GM23338 (cell line): ENCODE measurements around the gene PIKFYVE. TPM values are rescaled to one million over a fixed set of nuclear protein-coding genes. Genes with fewer than 3 reads are reported as not detected.

ENCODE experiments used
- ATAC-seq: fragments of 200-7000 bp; cut with Tn5 transposase; 3 replicates; pipeline ENCODE4 v1.9.1; 2020
- DNase-seq: peaks from one replicate; pipeline ENCODE4 v3.0.0-alpha.2; 2015; ENCODE audit warnings: low spot score
- H2AFZ ChIP-seq: fragments of 200-600 bp; sonication (generic); 2 replicates; pipeline ENCODE4 v1.8.0; 2016; ENCODE audit warnings: antibody characterized with exemption, mild to moderate bottlenecking, moderate library complexity
- H3F3A ChIP-seq: fragments of 200-600 bp; sonication (generic); replicated peaks from 2 replicates; pipeline ENCODE4 v1.8.0; 2017; ENCODE audit warnings: antibody characterized with exemption, mixed run types, low read depth
- H3K27ac ChIP-seq: fragments of 200-600 bp; sonication (generic); 2 replicates; pipeline ENCODE4 v1.6.1; 2016; ENCODE audit warnings: low read depth
- H3K27me3 ChIP-seq: fragments of 200-600 bp; sonication (generic); 2 replicates; pipeline ENCODE4 v1.8.0; 2016; ENCODE audit warnings: mild to moderate bottlenecking, mixed run types, moderate library complexity; ENCODE audit not compliant: insufficient read depth
- H3K36me3 ChIP-seq: fragments of 200-600 bp; sonication (generic); 2 replicates; pipeline ENCODE4 v1.8.0; 2016; ENCODE audit warnings: mild to moderate bottlenecking; ENCODE audit not compliant: insufficient read depth
- H3K4me1 ChIP-seq: fragments of 200-600 bp; sonication (generic); 2 replicates; pipeline ENCODE4 v1.8.0; 2016; ENCODE audit warnings: mild to moderate bottlenecking, moderate library complexity; ENCODE audit not compliant: insufficient read depth
- H3K4me2 ChIP-seq: fragments of 200-600 bp; sonication (generic); 2 replicates; pipeline ENCODE4 v1.7.1; 2017; ENCODE audit warnings: mixed run types
- H3K4me3 ChIP-seq: fragments of 200-600 bp; sonication (generic); 2 replicates; pipeline ENCODE4 v1.6.1; 2016; ENCODE audit warnings: mixed run types
- H3K79me2 ChIP-seq: fragments of 200-600 bp; sonication (generic); replicated peaks from 2 replicates; pipeline ENCODE4 v1.8.0; 2017; ENCODE audit warnings: mild to moderate bottlenecking; ENCODE audit not compliant: insufficient read depth
- H3K9me2 ChIP-seq: fragments of 200-600 bp; sonication (generic); 2 replicates; pipeline ENCODE4 v1.8.0; 2017; ENCODE audit not compliant: insufficient read depth
- H4K20me1 ChIP-seq: fragments of 200-600 bp; sonication (generic); replicated peaks from 2 replicates; pipeline ENCODE4 v1.8.0; 2017; ENCODE audit warnings: mild to moderate bottlenecking; ENCODE audit not compliant: insufficient read depth
- H3K27ac Mint-ChIP-seq: 2 replicates; pipeline ENCODE4 v1.8.0; 2020; ENCODE audit warnings: inconsistent platforms, mild to moderate bottlenecking, moderate library complexity, mixed read lengths
- H3K27me3 Mint-ChIP-seq: 3 replicates; pipeline ENCODE4 v1.8.0; 2022; ENCODE audit warnings: low read depth, mild to moderate bottlenecking, moderate library complexity, mixed read lengths, inconsistent platforms; ENCODE audit not compliant: insufficient read depth, poor library complexity
- H3K36me3 Mint-ChIP-seq: 3 replicates; pipeline ENCODE4 v1.8.0; 2021; ENCODE audit warnings: low read depth, mild to moderate bottlenecking, inconsistent platforms, moderate library complexity, mixed read lengths
- H3K4me1 Mint-ChIP-seq: 3 replicates; pipeline ENCODE4 v1.8.0; 2020; ENCODE audit warnings: mild to moderate bottlenecking, inconsistent platforms, mixed read lengths
- H3K4me3 Mint-ChIP-seq: 3 replicates; pipeline ENCODE4 v1.8.0; 2021; ENCODE audit warnings: moderate library complexity, mild to moderate bottlenecking, inconsistent platforms, mixed read lengths
- H3K9me3 Mint-ChIP-seq: 3 replicates; pipeline ENCODE4 v1.8.0; 2020; ENCODE audit warnings: moderate library complexity, mild to moderate bottlenecking, inconsistent platforms, mixed read lengths
- CREB1 ChIP-seq: fragments of 250-450 bp; sonication (Bioruptor Pico); IDR thresholded peaks from 2 replicates; pipeline ENCODE4 v1.5.0; 2020; ENCODE audit warnings: low read depth, mild to moderate bottlenecking, moderate library complexity
- CTCF ChIP-seq, 2 experiments: fragments of 200-600 bp in 1 of 2; sonication (generic) in 1 of 2; conservative IDR thresholded peaks; 2 replicates each; pipeline versions ENCODE4 v1.5.1 to v1.6.1; 2016 to 2017; ENCODE audit warnings: antibody characterized with exemption in 2 of 2, low read depth in 2 of 2, mild to moderate bottlenecking in 2 of 2, moderate library complexity in 1 of 2
- ETS1 ChIP-seq: IDR thresholded peaks from 2 replicates; pipeline ENCODE4 v1.6.1; 2016; ENCODE audit warnings: antibody characterized with exemption
- EZH2 ChIP-seq: fragments of 200-600 bp; sonication (generic); IDR thresholded peaks from one replicate; pipeline ENCODE4 v1.8.0; 2017; ENCODE audit warnings: antibody characterized with exemption, mild to moderate bottlenecking, low read depth; ENCODE audit not compliant: unreplicated experiment
- EZH2phosphoT487 ChIP-seq: fragments of 200-600 bp; sonication (generic); IDR thresholded peaks from one replicate; pipeline ENCODE4 v1.8.1; 2018; ENCODE audit warnings: antibody characterized with exemption; ENCODE audit not compliant: unreplicated experiment
- JUNB ChIP-seq: IDR thresholded peaks from one replicate; pipeline ENCODE4 v1.6.1; 2016; ENCODE audit warnings: antibody characterized with exemption; ENCODE audit not compliant: unreplicated experiment
- NANOG ChIP-seq: IDR thresholded peaks from 2 replicates; pipeline ENCODE4 v1.6.1; 2016; ENCODE audit warnings: antibody characterized with exemption, borderline replicate concordance
- POLR2AphosphoS5 ChIP-seq: IDR thresholded peaks from 2 replicates; pipeline ENCODE4 v1.6.1; 2016; ENCODE audit warnings: antibody characterized with exemption, low read depth
- REST ChIP-seq: IDR thresholded peaks from one replicate; pipeline ENCODE4 v1.6.1; 2018; ENCODE audit warnings: antibody characterized with exemption; ENCODE audit not compliant: unreplicated experiment
- STAT1 ChIP-seq: IDR thresholded peaks from one replicate; pipeline ENCODE4 v1.6.1; 2016; ENCODE audit warnings: antibody characterized with exemption; ENCODE audit not compliant: unreplicated experiment
- ZNF114 ChIP-seq: fragments of 250-450 bp; sonication (Bioruptor Pico); IDR thresholded peaks from 2 replicates; pipeline ENCODE4 v1.5.0; 2020; ENCODE audit warnings: mild to moderate bottlenecking, moderate library complexity
- ZNF331 ChIP-seq: fragments of 250-450 bp; sonication (Bioruptor Pico); IDR thresholded peaks from 2 replicates; pipeline ENCODE4 v1.5.0; 2020; ENCODE audit warnings: low read depth, mild to moderate bottlenecking, moderate library complexity
- polyA plus RNA-seq: library from polyadenylated mRNA; unstranded; fragments of >200 nt; fragmentation: Nextera tagmentation; extraction: Ambion mirVana; gene quantifications from 2 replicates; pipeline ENCODE4 v1.2.1, GENCODE V29; 2016
- total RNA-seq: library from RNA; depleted of rRNA; stranded (reverse); fragments of >200 nt; shearing (Covaris generic); gene quantifications from 2 replicates; pipeline ENCODE4 v1.2.3, GENCODE V29; 2014

The PIKFYVE gene
- total and polyA plus RNA-seq, 2 experiments from 2014 or later, result 15.1 to 48.0 TPM

GRCh38 chr2:208222351-208222750 lies 43.7 kb upstream of the PIKFYVE start (continued):
- TF ChIP-seq REST (no peak), CTCF (conservative IDR thresholded peaks at IDR 0.05; ENCODE audit: low read depth in 2 of 2) (no peak), JUNB (no peak), POLR2AphosphoS5 (no peak), ZNF114 (CRISPR knock-in tag) (no peak), CREB1 (CRISPR knock-in tag) (no peak), EZH2phosphoT487 (no peak), STAT1 (no peak), ETS1 (no peak), NANOG (no peak)

- Histone ChIP-seq H3K9me2 (peaks cover 6% of the 10 kb centered on the region; the same call in 1 of the 2 replicates), H3K27ac (no peak overlapping the region), H4K20me1 (no peaks in the 10 kb centered on the region), H3K27me3 (no peaks in the 10 kb centered on the region), H2AFZ (no peak overlapping the region), H3F3A (no peaks in the 10 kb centered on the region), H3K4me1 (no peaks in the 10 kb centered on the region), H3K4me3 (no peak overlapping the region), H3K79me2 (no peaks in the 10 kb centered on the region), H3K4me2 (no peak overlapping the region), H3K36me3 (no peaks in the 10 kb centered on the region)
- Mint-ChIP-seq H3K4me3 (no peak overlapping the region), H3K27me3 (peaks cover 5% of the 10 kb centered on the region), H3K36me3 (peaks cover 10% of the 10 kb centered on the region), H3K4me1 (no peaks in the 10 kb centered on the region; the same call in 2 of the 3 replicates), H3K27ac (no peak overlapping the region), H3K9me3 (peaks cover 19% of the 10 kb centered on the region)
- ATAC-seq (no peak), DNase-seq (no peak)
- no peak for TF ChIP-seq ZNF114 (CRISPR knock-in tag)
- TF ChIP-seq POLR2AphosphoS5, result no peak
- TF ChIP-seq ETS1, result no peak
- no peak for TF ChIP-seq ZNF331
- no peak for TF ChIP-seq CREB1 (CRISPR knock-in tag)
- TF ChIP-seq NANOG, result no peak
- TF ChIP-seq STAT1, result no peak
- TF ChIP-seq EZH2phosphoT487, result no peak
- TF ChIP-seq EZH2, result no peak
- TF ChIP-seq JUNB, result no peak
Observed at GRCh38 chr2:208224802-208225201, 41.3 kb upstream of the PIKFYVE start.
